ENCODE measurements around the gene ANKRD44.

Gene ANKRD44

GRCh38 chr2:197109326-197109725, 201.3 kb downstream of the ANKRD44 start:
- Histone ChIP-seq H3K9me3 (ENCODE audit: severe bottlenecking) (no peaks in the 10 kb centered on the region), H3K36me3 (ENCODE audit: low read depth) (no peaks in the 10 kb centered on the region), H3K4me3 (ENCODE audit: severe bottlenecking) (no peak overlapping the region), H3K27ac (ENCODE audit: poor library complexity, severe bottlenecking) (no peak overlapping the region), H3K27me3 (ENCODE audit: insufficient read depth, poor library complexity, severe bottlenecking) (no peaks in the 10 kb centered on the region), H3K4me1 (ENCODE audit: insufficient read depth, poor library complexity, severe bottlenecking) (no peaks in the 10 kb centered on the region)
- ATAC-seq (ENCODE audit: low read depth) (no peak), DNase-seq (ENCODE audit: low spot score) (no peak)
- no peak for TF ChIP-seq CTCF (IDR thresholded peaks at IDR 0.05; ENCODE audit: poor library complexity, severe bottlenecking)

GRCh38 chr2:197108758-197109157, 201.8 kb downstream of the ANKRD44 start:
- Histone ChIP-seq H3K9me3 (ENCODE audit: severe bottlenecking) (no peaks in the 10 kb centered on the region), H3K27ac (ENCODE audit: poor library complexity, severe bottlenecking) (no peak overlapping the region), H3K36me3 (ENCODE audit: low read depth) (no peaks in the 10 kb centered on the region), H3K4me3 (ENCODE audit: severe bottlenecking) (no peak overlapping the region), H3K4me1 (ENCODE audit: insufficient read depth, poor library complexity, severe bottlenecking) (no peaks in the 10 kb centered on the region), H3K27me3 (ENCODE audit: insufficient read depth, poor library complexity, severe bottlenecking) (no peaks in the 10 kb centered on the region)
- no peak for ATAC-seq (ENCODE audit: low read depth)
- DNase-seq (ENCODE audit: low spot score): no peak
- no peak for TF ChIP-seq CTCF (IDR thresholded peaks at IDR 0.05; ENCODE audit: poor library complexity, severe bottlenecking)

- no peak for TF ChIP-seq CTCF (IDR thresholded peaks at IDR 0.05; ENCODE audit: poor library complexity, severe bottlenecking)
- DNase-seq (ENCODE audit: low spot score) (no peak), ATAC-seq (ENCODE audit: low read depth) (no peak)
- H3K4me3 ChIP-seq (ENCODE audit: severe bottlenecking): no peak overlapping the region
- no peak overlapping the region for H3K27ac ChIP-seq (ENCODE audit: poor library complexity, severe bottlenecking)
- H3K9me3 ChIP-seq (ENCODE audit: severe bottlenecking): no peaks in the 10 kb centered on the region
- H3K36me3 ChIP-seq (ENCODE audit: low read depth): no peaks in the 10 kb centered on the region
- H3K27me3 ChIP-seq (ENCODE audit: insufficient read depth, poor library complexity, severe bottlenecking): no peaks in the 10 kb centered on the region
- H3K4me1 ChIP-seq (ENCODE audit: insufficient read depth, poor library complexity, severe bottlenecking): no peaks in the 10 kb centered on the region
These were observed 203.0 kb downstream of the ANKRD44 start for GRCh38 chr2:197107291-197108269.

- H3K27ac ChIP-seq (ENCODE audit: poor library complexity, severe bottlenecking): no peak overlapping the region
- H3K4me3 ChIP-seq (ENCODE audit: severe bottlenecking): no peak overlapping the region
- no peak for TF ChIP-seq CTCF (IDR thresholded peaks at IDR 0.05; ENCODE audit: poor library complexity, severe bottlenecking)
- DNase-seq (ENCODE audit: low spot score) (no peak), ATAC-seq (ENCODE audit: low read depth) (no peak)
- H3K36me3 ChIP-seq (ENCODE audit: low read depth): no peaks in the 10 kb centered on the region
- no peaks in the 10 kb centered on the region for H3K9me3 ChIP-seq (ENCODE audit: severe bottlenecking)
- no peaks in the 10 kb centered on the region for H3K4me1 ChIP-seq (ENCODE audit: insufficient read depth, poor library complexity, severe bottlenecking)
- no peaks in the 10 kb centered on the region for H3K27me3 ChIP-seq (ENCODE audit: insufficient read depth, poor library complexity, severe bottlenecking)
These were observed 207.2 kb downstream of the ANKRD44 start for GRCh38 chr2:197103363-197103762.

GRCh38 chr2:197102231-197102630, 208.3 kb downstream of the ANKRD44 start:
- Histone ChIP-seq H3K4me1 (ENCODE audit: insufficient read depth, poor library complexity, severe bottlenecking) (no peaks in the 10 kb centered on the region), H3K36me3 (ENCODE audit: low read depth) (no peaks in the 10 kb centered on the region), H3K27me3 (ENCODE audit: insufficient read depth, poor library complexity, severe bottlenecking) (peaks cover 2% of the 10 kb centered on the region), H3K4me3 (ENCODE audit: severe bottlenecking) (no peak overlapping the region), H3K27ac (ENCODE audit: poor library complexity, severe bottlenecking) (no peak overlapping the region), H3K9me3 (ENCODE audit: severe bottlenecking) (no peaks in the 10 kb centered on the region)
- ATAC-seq (ENCODE audit: low read depth) (no peak), DNase-seq (ENCODE audit: low spot score) (no peak)
- no peak for TF ChIP-seq CTCF (IDR thresholded peaks at IDR 0.05; ENCODE audit: poor library complexity, severe bottlenecking)
